Glutamatergic neuron (in vitro differentiated cells): ENCODE results near the gene TMEM167B. TPM values are rescaled to one million over a fixed set of nuclear protein-coding genes. Genes with fewer than 3 reads are reported as not detected.

Experiments
- DNase-seq: peaks from one replicate; pipeline ENCODE4 v3.0.0; 2022
- H3K27ac Mint-ChIP-seq: one replicate; pipeline ENCODE4 v1.8.0; 2020; ENCODE audit warnings: mild to moderate bottlenecking, mixed read lengths, inconsistent platforms; ENCODE audit not compliant: unreplicated experiment
- H3K27me3 Mint-ChIP-seq: one replicate; pipeline ENCODE4 v1.8.0; 2020; ENCODE audit warnings: mild to moderate bottlenecking, moderate library complexity, mixed read lengths, inconsistent platforms; ENCODE audit not compliant: unreplicated experiment
- H3K36me3 Mint-ChIP-seq: one replicate; pipeline ENCODE4 v1.8.0; 2020; ENCODE audit warnings: mild to moderate bottlenecking, mixed read lengths, inconsistent platforms; ENCODE audit not compliant: unreplicated experiment
- H3K4me1 Mint-ChIP-seq: one replicate; pipeline ENCODE4 v1.8.0; 2020; ENCODE audit warnings: mild to moderate bottlenecking, low read depth, mixed read lengths, inconsistent platforms; ENCODE audit not compliant: unreplicated experiment
- H3K4me3 Mint-ChIP-seq: one replicate; pipeline ENCODE4 v1.8.0; 2020; ENCODE audit warnings: mild to moderate bottlenecking, mixed read lengths, inconsistent platforms; ENCODE audit not compliant: unreplicated experiment
- H3K9me3 Mint-ChIP-seq: one replicate; pipeline ENCODE4 v1.8.0; 2020; ENCODE audit warnings: mild to moderate bottlenecking, moderate library complexity, mixed read lengths, inconsistent platforms; ENCODE audit not compliant: unreplicated experiment
- CTCF ChIP-seq: fragments of 200-600 bp; sonication (generic); IDR thresholded peaks from one replicate; pipeline ENCODE4 v1.5.0; 2021; ENCODE audit not compliant: partially characterized antibody, unreplicated experiment
- total RNA-seq: library from RNA; stranded (reverse); fragmentation: NEBNext Ultra II Directional; extraction: Animal tissue kit (Norgen Biotek cat#: 25700); gene quantifications from one replicate; pipeline ENCODE4 v1.2.1, GENCODE V29; 2021; ENCODE audit not compliant: unreplicated experiment

The TMEM167B gene
- total RNA-seq, 1 donor from 2014 or later = 30.8 TPM

- Mint-ChIP-seq H3K4me1 (no peaks in the 10 kb centered on the region), H3K36me3 (no peaks in the 10 kb centered on the region), H3K9me3 (no peaks in the 10 kb centered on the region), H3K27me3 (no peaks in the 10 kb centered on the region), H3K4me3 (no peak overlapping the region), H3K27ac (no peak overlapping the region)
- no peak for TF ChIP-seq CTCF
- no peak for DNase-seq
These were observed 22.7 kb upstream of the TMEM167B start for GRCh38 chr1:109067883-109068282.

GRCh38 chr1:109069294-109069693 lies 21.3 kb upstream of the TMEM167B start:
- Mint-ChIP-seq H3K9me3 (no peaks in the 10 kb centered on the region), H3K27me3 (no peaks in the 10 kb centered on the region), H3K4me1 (peaks cover 2% of the 10 kb centered on the region), H3K36me3 (no peaks in the 10 kb centered on the region), H3K4me3 (no peak overlapping the region), H3K27ac (no peak overlapping the region)
- no peak for DNase-seq
- no peak for TF ChIP-seq CTCF

- TF ChIP-seq CTCF = no peak
- no peaks in the 10 kb centered on the region for H3K27me3 Mint-ChIP-seq
- no peaks in the 10 kb centered on the region for H3K36me3 Mint-ChIP-seq
- H3K4me1 Mint-ChIP-seq = peaks cover 8% of the 10 kb centered on the region
- H3K9me3 Mint-ChIP-seq = peaks cover 10% of the 10 kb centered on the region
- H3K27ac Mint-ChIP-seq = peak within 1 kb of the TSS; percentile 100
- peak within 1 kb of the TSS; percentile 99 for H3K4me3 Mint-ChIP-seq
- peak; percentile 96 for DNase-seq
These were observed 14.8 kb upstream of the TMEM167B start, which contains the start of gene TAF13 for GRCh38 chr1:109075531-109076490. TAF13 (minus strand) TSS chr1:109076003; CDS start chr1:109075947, 56 bp downstream.

- DNase-seq = no peak
- no peaks in the 10 kb centered on the region for H3K27me3 Mint-ChIP-seq
- H3K36me3 Mint-ChIP-seq = no peaks in the 10 kb centered on the region
- no peak overlapping the region for H3K27ac Mint-ChIP-seq
- H3K9me3 Mint-ChIP-seq = peaks cover 10% of the 10 kb centered on the region
- no peak for TF ChIP-seq CTCF
- H3K4me3 Mint-ChIP-seq = no peak overlapping the region
- H3K4me1 Mint-ChIP-seq = peaks cover 8% of the 10 kb centered on the region
These were observed 12.2 kb upstream of the TMEM167B start for GRCh38 chr1:109078317-109078716.

GRCh38 chr1:109079240-109079622 lies 11.3 kb upstream of the TMEM167B start:
- no peak overlapping the region for H3K4me3 Mint-ChIP-seq
- TF ChIP-seq CTCF = no peak
- no peaks in the 10 kb centered on the region for H3K36me3 Mint-ChIP-seq
- H3K27me3 Mint-ChIP-seq = no peaks in the 10 kb centered on the region
- H3K4me1 Mint-ChIP-seq = peaks cover 6% of the 10 kb centered on the region
- no peak overlapping the region for H3K27ac Mint-ChIP-seq
- H3K9me3 Mint-ChIP-seq = peaks cover 10% of the 10 kb centered on the region
- no peak for DNase-seq
